Epithelial cell of proximal tubule (primary cell): ENCODE measurements around the gene NAA50. TPM values are rescaled to one million over a fixed set of nuclear protein-coding genes. Genes with fewer than 3 reads are reported as not detected.

Experiments used
- DNase-seq: peaks from one replicate; pipeline ENCODE4 v3.0.0-alpha.2; 2011; ENCODE audit warnings: low read depth
- H3K4me3 ChIP-seq: 2 replicates; pipeline ENCODE4 v1.5.1; 2011; ENCODE audit warnings: low read depth, mild to moderate bottlenecking, low read length
- CTCF ChIP-seq: conservative IDR thresholded peaks from 2 replicates; pipeline ENCODE4 v1.5.1; 2012; ENCODE audit warnings: low read depth, mild to moderate bottlenecking, low read length
- total RNA-seq: library from RNA; depleted of rRNA; stranded (reverse); fragments of >200 nt; gene quantifications from 2 replicates; pipeline ENCODE4 v1.2.3, GENCODE V29; 2015

The NAA50 gene
- total RNA-seq, 1 donor from 2014 or later: 135 TPM

- H3K4me3 ChIP-seq: no peak overlapping the region
- no peak for TF ChIP-seq CTCF
- DNase-seq: no peak
Measured at GRCh38 chr3:113775516-113775915, 29.5 kb upstream of the NAA50 start.

- no peak overlapping the region for H3K4me3 ChIP-seq
- no peak for DNase-seq
- TF ChIP-seq CTCF: no peak
Measured at GRCh38 chr3:113773381-113773780, 27.3 kb upstream of the NAA50 start.

- no peak for DNase-seq
- TF ChIP-seq CTCF: no peak
- no peak overlapping the region for H3K4me3 ChIP-seq
Measured at GRCh38 chr3:113771993-113772392, 25.9 kb upstream of the NAA50 start.

GRCh38 chr3:113769551-113769950, 23.5 kb upstream of the NAA50 start:
- no peak for DNase-seq
- H3K4me3 ChIP-seq: no peak overlapping the region
- no peak for TF ChIP-seq CTCF

GRCh38 chr3:113764698-113765097, 18.6 kb upstream of the NAA50 start:
- no peak for DNase-seq
- no peak for TF ChIP-seq CTCF
- no peak overlapping the region for H3K4me3 ChIP-seq

GRCh38 chr3:113758389-113759024, 12.5 kb upstream of the NAA50 start:
- no peak for TF ChIP-seq CTCF
- H3K4me3 ChIP-seq: no peak overlapping the region
- no peak for DNase-seq

GRCh38 chr3:113754494-113755159, 8.6 kb upstream of the NAA50 start:
- DNase-seq: no peak
- no peak overlapping the region for H3K4me3 ChIP-seq
- TF ChIP-seq CTCF: no peak
